GM19397 (cell line): ENCODE data around the gene TEX29.

ENCODE experiments used
- ATAC-seq: cut with Tn5 transposase; IDR thresholded peaks from one replicate; pipeline ENCODE4 v1.9.1; 2021; ENCODE audit warnings: mild to moderate bottlenecking, moderate library complexity; ENCODE audit not compliant: unreplicated experiment

TEX29 gene

DNA sequence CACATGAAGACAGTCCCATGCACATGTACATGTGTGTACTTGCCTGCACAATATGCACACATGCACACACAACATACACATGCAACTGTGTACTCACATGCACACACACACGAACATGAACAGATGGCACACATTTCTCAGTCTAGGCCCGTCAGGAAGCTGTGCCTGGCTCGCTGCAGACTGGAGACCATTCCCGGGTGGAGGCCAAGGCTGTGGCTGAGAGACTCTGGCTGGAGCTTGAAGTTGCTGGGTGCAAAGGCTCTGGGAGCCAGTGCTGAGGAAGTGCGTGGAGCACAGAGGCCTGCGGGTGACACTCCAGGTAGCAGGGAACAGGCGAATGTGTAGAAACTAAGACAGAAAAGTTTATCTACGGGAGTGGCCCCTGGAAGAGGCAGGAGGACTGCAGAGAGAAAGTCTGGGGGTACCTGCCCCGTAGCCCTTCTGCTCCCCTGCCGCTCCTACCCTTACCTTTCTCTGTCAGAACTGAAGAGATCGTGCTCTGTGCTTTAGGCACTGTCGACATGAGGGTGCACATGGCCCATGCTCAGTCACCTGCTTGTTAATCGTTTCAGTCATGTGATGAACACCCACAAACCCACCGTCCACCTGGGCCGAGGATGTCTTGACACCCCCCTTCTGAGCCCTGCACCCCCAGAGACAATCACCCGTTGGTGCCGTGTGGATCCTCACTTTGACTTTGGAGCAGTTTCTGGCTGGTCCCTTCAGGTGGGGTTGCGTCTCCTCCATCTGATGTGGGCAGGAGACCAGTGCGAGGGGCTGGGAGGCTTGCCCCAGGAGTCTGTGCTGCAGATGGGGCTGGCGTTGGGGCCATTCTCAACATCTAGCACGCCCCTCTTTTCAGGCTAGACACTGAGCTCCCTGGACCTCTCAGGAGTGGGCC, 69.4 kb downstream of the TEX29 start:
- ATAC-seq = no peak

DNA sequence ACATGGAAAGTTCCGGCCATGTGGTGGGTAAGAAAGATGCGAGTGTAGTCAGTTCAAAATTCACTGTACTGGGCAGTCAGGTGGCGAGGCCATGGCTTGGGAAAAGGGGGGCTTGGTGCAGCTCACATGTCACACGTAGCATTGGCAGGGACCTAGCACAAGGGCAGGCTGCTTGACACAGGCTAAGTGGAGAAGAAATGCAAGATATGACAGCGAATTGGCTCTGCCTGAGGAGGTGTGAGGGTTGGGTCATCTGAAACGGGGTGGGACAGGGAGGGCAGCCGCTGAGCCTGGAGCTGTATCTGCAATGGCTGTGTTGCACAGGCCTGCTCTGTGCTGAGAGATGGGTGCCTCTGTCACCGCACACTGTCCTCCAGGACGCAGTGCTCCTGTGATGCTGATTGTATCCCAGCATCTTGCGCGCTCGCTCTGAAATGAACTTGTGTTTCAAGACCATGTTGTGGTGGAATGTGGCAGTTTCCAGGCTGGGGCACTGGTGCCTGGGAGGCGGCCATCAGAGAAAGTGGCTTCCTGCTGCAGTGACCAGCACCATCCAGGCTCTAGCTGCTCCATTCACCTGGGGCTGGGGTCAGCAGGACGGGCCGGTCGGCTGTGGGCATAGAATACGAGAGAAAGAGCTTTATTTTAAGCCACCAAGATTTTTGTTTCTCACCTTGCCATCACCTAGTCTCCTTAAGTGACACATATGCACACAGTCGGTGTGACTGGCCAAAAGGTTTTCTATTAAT, 70.3 kb downstream of the TEX29 start:
- ATAC-seq = no peak

GRCh38 chr13:111392486-111392885, 72.0 kb downstream of the TEX29 start:
- no peak for ATAC-seq

- ATAC-seq = no peak
Measured at GRCh38 chr13:111393221-111393790, 72.9 kb downstream of the TEX29 start.
